K562 (cell line): Measurements from ENCODE around the gene ENDOD1. TPM values are rescaled to one million over a fixed set of nuclear protein-coding genes. Genes with fewer than 3 reads are reported as not detected.

Experiments used
- ATAC-seq: fragments of 200-7000 bp; cut with Tn5 transposase; 3 replicates; pipeline ENCODE4 v1.9.1; 2020; ENCODE audit warnings: moderate library complexity
- BruUV-seq: library from RNA; stranded (reverse); fragments of 400-500 nt; replicated peaks from 2 replicates; lab custom pipeline; 2021; lab: Mats Ljungman, UMichigan
- CTCF ChIA-PET: fragments of 300-600 bp; formaldehyde crosslinking; extraction: SDS; loops from one replicate; lab custom pipeline; 2021; ENCODE audit warnings: low intra/inter-chr PET ratio; lab: Yijun Ruan, JAX
- POLR2A ChIA-PET: fragments of 300-600, 350-650 bp; sonication (Branson Sonifier 250); formaldehyde crosslinking; extraction: SDS; loops from one replicate; lab custom pipeline; 2021; ENCODE audit warnings: antibody characterized with exemption, inconsistent platforms; lab: Yijun Ruan, JAX
- DNase-seq, 4 experiments: peaks; one replicate each; pipeline versions ENCODE4 v3.0.0 to v3.0.0-alpha.2; 2011 to 2018; ENCODE audit warnings: low spot score in 3 of 4, mixed read lengths in 3 of 4; ENCODE audit errors: extremely low read depth in 1 of 4
- FAIRE-seq: peaks from 2 replicates; lab custom pipeline; 2011; peaks lifted over from hg19 to GRCh38; lab: Jason Lieb, UNC
- H2AFZ ChIP-seq: 2 replicates; pipeline ENCODE4 v1.6.0; 2011; ENCODE audit warnings: low read depth, low read length, control low read depth, inconsistent platforms
- H3K27ac ChIP-seq: fragments of 200-600 bp; 3 replicates; pipeline ENCODE4 v1.8.0; 2011; ENCODE audit warnings: low read depth, mild to moderate bottlenecking, control low read depth, inconsistent platforms, low read length, moderate library complexity, mixed read lengths; ENCODE audit errors: extremely low read depth
- H3K27me3 ChIP-seq, 2 experiments: fragments of 300-600 bp in 1 of 2; 2 replicates in 1 of 2; 3 replicates in 1 of 2; pipeline versions ENCODE4 v1.6.0 to v1.8.0; 2011; ENCODE audit warnings: inconsistent platforms in 2 of 2, low read length in 2 of 2, mild to moderate bottlenecking in 1 of 2, mixed read lengths in 1 of 2, moderate library complexity in 1 of 2; ENCODE audit not compliant: control insufficient read depth in 2 of 2, insufficient read depth in 2 of 2
- H3K36me3 ChIP-seq: fragments of 300-600 bp; 3 replicates; pipeline ENCODE4 v1.8.0; 2011; ENCODE audit warnings: mild to moderate bottlenecking, low read length, inconsistent platforms; ENCODE audit not compliant: control insufficient read depth, insufficient read depth
- H3K4me1 ChIP-seq, 2 experiments: fragments of 200-600 bp in 1 of 2; replicated peaks in 1 of 2; 2 replicates in 1 of 2; 3 replicates in 1 of 2; pipeline versions ENCODE4 v1.5.1 to v1.8.0; 2011; ENCODE audit warnings: inconsistent platforms in 2 of 2, low read length in 2 of 2, mild to moderate bottlenecking in 1 of 2, mixed read lengths in 1 of 2, moderate library complexity in 1 of 2; ENCODE audit not compliant: control insufficient read depth in 2 of 2, insufficient read depth in 2 of 2
- H3K4me2 ChIP-seq: 2 replicates; pipeline ENCODE4 v1.6.1; 2011; ENCODE audit warnings: low read length, control low read depth, inconsistent platforms, mixed read lengths; ENCODE audit not compliant: insufficient read depth
- H3K4me3 ChIP-seq: fragments of 200-600 bp; sonication (generic), shearing (Covaris generic); 2 replicates; pipeline ENCODE4 v1.5.1; 2016; ENCODE audit warnings: control low read depth, inconsistent platforms
- H3K79me2 ChIP-seq: fragments of 200-600 bp; 3 replicates; pipeline ENCODE4 v1.8.0; 2011; ENCODE audit warnings: low read length, inconsistent platforms; ENCODE audit not compliant: control insufficient read depth, insufficient read depth
- H3K9ac ChIP-seq, 2 experiments: 2 replicates each; pipeline versions ENCODE4 v1.6.0 to v1.6.1; 2011; ENCODE audit warnings: low read depth in 2 of 2, low read length in 2 of 2, control low read depth in 1 of 2, inconsistent platforms in 1 of 2, mild to moderate bottlenecking in 1 of 2, mixed read lengths in 1 of 2; ENCODE audit not compliant: insufficient read depth in 1 of 2
- H3K9me1 ChIP-seq: one replicate; pipeline ENCODE4 v1.6.0; 2011; ENCODE audit warnings: inconsistent platforms, mild to moderate bottlenecking, low read length, moderate library complexity; ENCODE audit not compliant: control insufficient read depth, insufficient read depth
- H3K9me3 ChIP-seq: replicated peaks from 2 replicates; pipeline ENCODE4 v1.5.1; 2011; ENCODE audit warnings: low read depth, low read length, inconsistent platforms; ENCODE audit not compliant: control insufficient read depth, insufficient read depth
- H4K20me1 ChIP-seq: replicated peaks from 2 replicates; pipeline ENCODE4 v1.6.1; 2011; ENCODE audit warnings: low read length, inconsistent platforms, mixed read lengths; ENCODE audit not compliant: control insufficient read depth, insufficient read depth
- ADNP ChIP-seq: fragments of 200-800 bp; sonication (Bioruptor generic); IDR thresholded peaks from 2 replicates; pipeline ENCODE4 v1.6.1; 2016; ENCODE audit warnings: missing genetic modification characterization, missing compliant biosample characterization
- ATF6 ChIP-seq: sonication (generic); formaldehyde crosslinking; IDR thresholded peaks from 2 replicates; pipeline ENCODE4 v1.4.0; 2020; ENCODE audit warnings: mild to moderate bottlenecking, missing genetic modification reagents
- CSDE1 ChIP-seq, 2 experiments: fragments of 450-650 bp; IDR thresholded peaks; 2 replicates each; pipeline ENCODE4 v1.6.1; 2016; ENCODE audit warnings: mild to moderate bottlenecking in 1 of 2
- FOXP4 ChIP-seq: sonication (generic); formaldehyde crosslinking; IDR thresholded peaks from 2 replicates; pipeline ENCODE4 v1.8.0; 2022; ENCODE audit warnings: mild to moderate bottlenecking, missing genetic modification reagents, borderline replicate concordance
- MAZ ChIP-seq, 2 experiments: fragments of 450-650 bp in 1 of 2; sonication (generic) in 1 of 2; formaldehyde crosslinking; IDR thresholded peaks in 1 of 2; conservative IDR thresholded peaks in 1 of 2; 2 replicates each; pipeline versions ENCODE4 v1.4.0 to v1.5.0; 2020; ENCODE audit warnings: mild to moderate bottlenecking in 1 of 2, missing genetic modification reagents in 1 of 2
- NFIC ChIP-seq: fragments of 450-650 bp; IDR thresholded peaks from 2 replicates; pipeline ENCODE4 v1.6.1; 2017; ENCODE audit warnings: mild to moderate bottlenecking, inconsistent platforms
- RBM25 ChIP-seq: fragments of 200-400 bp; formaldehyde crosslinking; IDR thresholded peaks from 2 replicates; pipeline ENCODE4 v1.6.1; 2018; ENCODE audit warnings: low read length, low read depth, moderate library complexity; ENCODE audit not compliant: severe bottlenecking
- ZBTB1 ChIP-seq: sonication (generic); formaldehyde crosslinking; IDR thresholded peaks from 2 replicates; pipeline ENCODE4 v1.8.1; 2023; ENCODE audit warnings: missing genetic modification reagents, low read depth, mild to moderate bottlenecking, borderline replicate concordance
- ZNF239 ChIP-seq: fragments of 250-450 bp; sonication (Bioruptor Pico); IDR thresholded peaks from 2 replicates; pipeline ENCODE4 v1.4.0; 2020; ENCODE audit warnings: mild to moderate bottlenecking
- ZSCAN29 ChIP-seq: fragments of 450-650 bp; IDR thresholded peaks from 2 replicates; pipeline ENCODE4 v1.6.1; 2017
- WGBS: fragments of 100-300 bp; shearing (Covaris generic); methylation state at CpG from one replicate; pipeline ENCODE4 v1.1.6; 2016; ENCODE audit warnings: low coverage, mixed read lengths; ENCODE audit not compliant: insufficient coverage; ENCODE audit errors: missing lambda C conversion rate; 5-methylcytosine and 5-hydroxymethylcytosine counted together
- in situ Hi-C: fragments of 300-500 bp; cut with MboI; formaldehyde crosslinking; loops from 4 replicates; pipeline ENCODE4 v1.15.0; 2018; ENCODE audit warnings: inconsistent platforms, mixed read lengths
- intact Hi-C: fragments of 100-400 bp; cut with micrococcal nuclease; formaldehyde crosslinking; loops from 2 replicates; pipeline ENCODE4 v1.14.2; 2022
- polyA plus RNA-seq, 8 experiments: library from polyadenylated mRNA; depleted of rRNA in 4 of 8; stranded (reverse) in 5 of 8; unstranded in 3 of 8; fragments of >200 nt; fragmentation: Nextera tagmentation in 2 of 8; fragmentation: Illumina TruSeq in 1 of 8; extraction: Ambion mirVana in 2 of 8; extraction: Trizol in 1 of 8; gene quantifications; 2 replicates each; pipeline versions ENCODE4 v1.2.1 to v1.2.3, GENCODE V29; 2011 to 2014; ENCODE audit warnings: inconsistent platforms in 1 of 8, missing spikeins in 1 of 8
- total RNA-seq, 7 experiments: library from RNA; depleted of rRNA in 6 of 7; stranded (reverse); fragments of >200 nt in 6 of 7; fragmentation: Illumina TruSeq in 2 of 7; extraction: Trizol in 2 of 7; gene quantifications; 2 replicates each; pipeline versions ENCODE4 v1.2.1 to v1.2.3, GENCODE V29; 2011 to 2021; ENCODE audit warnings: low replicate concordance in 1 of 7
- TF ChIP-seq, protein P1 (sequence below): sonication (generic); formaldehyde crosslinking; IDR thresholded peaks from 2 replicates; pipeline ENCODE4 v1.8.0; 2022; ENCODE audit warnings: missing genetic modification reagents, mild to moderate bottlenecking, borderline replicate concordance
- TF ChIP-seq, protein P2 (sequence below): fragments of 450-650 bp; IDR thresholded peaks from 2 replicates; pipeline ENCODE4 v1.6.1; 2017; ENCODE audit warnings: antibody characterized with exemption, mild to moderate bottlenecking

The ENDOD1 gene
- total and polyA plus RNA-seq, 9 of the 15 experiments (the other 6 are each of a cell fraction or from before 2014, with no cell fraction given) = 4.2 to 11.8 (median 9.3) TPM

DNA sequence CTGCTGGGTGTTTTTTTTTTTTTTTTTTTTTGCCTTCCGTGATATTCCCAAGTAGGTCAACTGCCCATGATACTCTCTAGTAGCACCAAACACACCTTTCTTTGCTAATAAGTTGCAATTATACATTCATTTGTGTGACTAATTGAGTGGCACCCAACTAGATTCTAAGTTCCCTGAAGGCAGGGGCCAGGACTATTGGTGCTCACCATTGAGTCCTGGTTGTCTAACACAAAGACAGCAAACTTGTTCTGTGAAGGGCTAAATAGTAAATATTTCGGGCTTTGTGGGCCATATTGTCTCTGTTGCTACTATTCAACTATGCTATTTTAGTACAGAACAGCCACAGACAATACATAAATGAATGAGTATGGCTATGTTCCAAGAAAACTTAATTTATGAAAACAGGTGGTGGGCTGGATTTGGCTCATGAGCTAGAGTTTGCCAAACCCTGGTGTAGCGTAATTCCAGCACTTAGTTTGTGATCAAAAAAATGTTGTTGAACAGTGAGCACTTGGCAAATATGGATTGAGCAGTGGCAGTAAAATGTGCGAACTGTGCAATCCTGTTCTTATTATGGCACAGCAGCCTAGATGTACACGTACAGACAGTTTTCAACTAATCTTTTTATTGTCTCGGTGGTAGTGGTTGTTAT is 11.3 kb downstream of the ENDOD1 start:
- peaks cover 6% of the 10 kb centered on the region; the same call in 1 of the 3 replicates for H3K79me2 ChIP-seq
- 81% methylated on average over 6 of the region's 6 CpGs for WGBS
- H3K4me3 ChIP-seq = no peak overlapping the region
- FAIRE-seq = peak; percentile 6
- H3K27me3 ChIP-seq = no peaks in the 10 kb centered on the region
- ChIA-PET CTCF (no interaction called here), POLR2A (interaction anchor here (0.6 to 6.1 kb wide), 4 partner anchors 10 to 34 kb away, joined by 4 to 37 read pairs (median 8); partner anchors contain the start of genes ENDOD1 and SRSF8)
- no peak overlapping the region for H3K9ac ChIP-seq
- in situ Hi-C loops (no loop called here), intact Hi-C loops (loop anchor here (5.0 kb wide), 1 partner anchor 46 kb away; no protein-coding TSS in a partner anchor)
- no peak overlapping the region for H3K27ac ChIP-seq
- H3K36me3 ChIP-seq = no peaks in the 10 kb centered on the region; the same call in 2 of the 3 replicates
- H3K9me3 ChIP-seq = no peaks in the 10 kb centered on the region
- no peaks in the 10 kb centered on the region for H3K9me1 ChIP-seq
- DNase-seq = no peak
- no peak overlapping the region for H3K4me2 ChIP-seq
- peaks cover 6 to 43% of the 10 kb centered on the region in 2 experiments; a peak in 4 of 5 replicates for H3K4me1 ChIP-seq
- ATAC-seq = no peak
- H4K20me1 ChIP-seq = no peaks in the 10 kb centered on the region
- BruUV-seq = no TSS peak
- no peak overlapping the region for H2AFZ ChIP-seq
- TF ChIP-seq ZNF239 (CRISPR knock-in tag) = no peak
- no peak for TF ChIP-seq ZBTB1
- TF ChIP-seq ADNP (tag) = peak; percentile 1; the same call in 1 of the 2 replicates
- TF ChIP-seq RBM25 = no peak
- peak; percentile 18; the same call in 1 of the 2 replicates for TF ChIP-seq NFIC
- no peak for TF ChIP-seq ATF6 (CRISPR knock-in tag)
- TF ChIP-seq MAZ (CRISPR knock-in tag; conservative IDR thresholded peaks at IDR 0.05 in 1 of 2, IDR thresholded peaks at IDR 0.05 in 1 of 2) = no peak
- TF ChIP-seq FOXP4 = no peak
- TF ChIP-seq ZSCAN29 = no peak
- no peak for TF ChIP-seq CSDE1 (IDR thresholded peaks at IDR 0.05)
- TF ChIP-seq, protein P1, sequence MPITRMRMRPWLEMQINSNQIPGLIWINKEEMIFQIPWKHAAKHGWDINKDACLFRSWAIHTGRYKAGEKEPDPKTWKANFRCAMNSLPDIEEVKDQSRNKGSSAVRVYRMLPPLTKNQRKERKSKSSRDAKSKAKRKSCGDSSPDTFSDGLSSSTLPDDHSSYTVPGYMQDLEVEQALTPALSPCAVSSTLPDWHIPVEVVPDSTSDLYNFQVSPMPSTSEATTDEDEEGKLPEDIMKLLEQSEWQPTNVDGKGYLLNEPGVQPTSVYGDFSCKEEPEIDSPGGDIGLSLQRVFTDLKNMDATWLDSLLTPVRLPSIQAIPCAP (CRISPR knock-in tag) = no peak
- TF ChIP-seq, protein P2, sequence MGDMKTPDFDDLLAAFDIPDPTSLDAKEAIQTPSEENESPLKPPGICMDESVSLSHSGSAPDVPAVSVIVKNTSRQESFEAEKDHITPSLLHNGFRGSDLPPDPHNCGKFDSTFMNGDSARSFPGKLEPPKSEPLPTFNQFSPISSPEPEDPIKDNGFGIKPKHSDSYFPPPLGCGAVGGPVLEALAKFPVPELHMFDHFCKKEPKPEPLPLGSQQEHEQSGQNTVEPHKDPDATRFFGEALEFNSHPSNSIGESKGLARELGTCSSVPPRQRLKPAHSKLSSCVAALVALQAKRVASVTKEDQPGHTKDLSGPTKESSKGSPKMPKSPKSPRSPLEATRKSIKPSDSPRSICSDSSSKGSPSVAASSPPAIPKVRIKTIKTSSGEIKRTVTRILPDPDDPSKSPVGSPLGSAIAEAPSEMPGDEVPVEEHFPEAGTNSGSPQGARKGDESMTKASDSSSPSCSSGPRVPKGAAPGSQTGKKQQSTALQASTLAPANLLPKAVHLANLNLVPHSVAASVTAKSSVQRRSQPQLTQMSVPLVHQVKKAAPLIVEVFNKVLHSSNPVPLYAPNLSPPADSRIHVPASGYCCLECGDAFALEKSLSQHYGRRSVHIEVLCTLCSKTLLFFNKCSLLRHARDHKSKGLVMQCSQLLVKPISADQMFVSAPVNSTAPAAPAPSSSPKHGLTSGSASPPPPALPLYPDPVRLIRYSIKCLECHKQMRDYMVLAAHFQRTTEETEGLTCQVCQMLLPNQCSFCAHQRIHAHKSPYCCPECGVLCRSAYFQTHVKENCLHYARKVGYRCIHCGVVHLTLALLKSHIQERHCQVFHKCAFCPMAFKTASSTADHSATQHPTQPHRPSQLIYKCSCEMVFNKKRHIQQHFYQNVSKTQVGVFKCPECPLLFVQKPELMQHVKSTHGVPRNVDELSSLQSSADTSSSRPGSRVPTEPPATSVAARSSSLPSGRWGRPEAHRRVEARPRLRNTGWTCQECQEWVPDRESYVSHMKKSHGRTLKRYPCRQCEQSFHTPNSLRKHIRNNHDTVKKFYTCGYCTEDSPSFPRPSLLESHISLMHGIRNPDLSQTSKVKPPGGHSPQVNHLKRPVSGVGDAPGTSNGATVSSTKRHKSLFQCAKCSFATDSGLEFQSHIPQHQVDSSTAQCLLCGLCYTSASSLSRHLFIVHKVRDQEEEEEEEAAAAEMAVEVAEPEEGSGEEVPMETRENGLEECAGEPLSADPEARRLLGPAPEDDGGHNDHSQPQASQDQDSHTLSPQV = 0 out of 2 replicates have a peak, but pooled peaks have one; percentile 27
